Neural progenitor cell (in vitro differentiated cells): ENCODE results near the gene ST3GAL4. TPM values are rescaled to one million over a fixed set of nuclear protein-coding genes. Genes with fewer than 3 reads are reported as not detected.

Experiments
- DNase-seq: peaks from one replicate; pipeline ENCODE4 v3.0.0-alpha.2; 2016; ENCODE audit warnings: low spot score
- H2AFZ ChIP-seq: fragments of 200-600 bp; sonication (generic); replicated peaks from 2 replicates; pipeline ENCODE4 v1.6.1; 2016; ENCODE audit warnings: antibody characterized with exemption
- H3F3A ChIP-seq: fragments of 200-600 bp; sonication (generic); 2 replicates; pipeline ENCODE4 v1.6.1; 2016; ENCODE audit warnings: antibody characterized with exemption, low read depth
- H3K27ac ChIP-seq: fragments of 200-600 bp; sonication (generic); 2 replicates; pipeline ENCODE4 v1.5.1; 2016; ENCODE audit warnings: mild to moderate bottlenecking
- H3K27me3 ChIP-seq: fragments of 200-600 bp; sonication (generic); 2 replicates; pipeline ENCODE4 v1.6.1; 2016; ENCODE audit warnings: mild to moderate bottlenecking, moderate library complexity
- H3K36me3 ChIP-seq: fragments of 200-600 bp; sonication (generic); 2 replicates; pipeline ENCODE4 v1.5.1; 2016
- H3K4me1 ChIP-seq: fragments of 200-600 bp; sonication (generic); 2 replicates; pipeline ENCODE4 v1.6.1; 2016; ENCODE audit warnings: mixed run types
- H3K4me2 ChIP-seq: fragments of 200-600 bp; sonication (generic); 2 replicates; pipeline ENCODE4 v1.6.1; 2016
- H3K4me3 ChIP-seq: fragments of 200-600 bp; sonication (generic); 2 replicates; pipeline ENCODE4 v1.5.1; 2016
- H3K79me2 ChIP-seq: fragments of 200-600 bp; sonication (generic); 2 replicates; pipeline ENCODE4 v1.6.1; 2016; ENCODE audit warnings: low read depth
- H3K9ac ChIP-seq: fragments of 200-600 bp; sonication (generic); 2 replicates; pipeline ENCODE4 v1.6.1; 2016
- H3K9me3 ChIP-seq: fragments of 200-600 bp; sonication (generic); 2 replicates; pipeline ENCODE4 v1.5.1; 2016; ENCODE audit warnings: low read depth
- H4K20me1 ChIP-seq: fragments of 200-600 bp; sonication (generic); 2 replicates; pipeline ENCODE4 v1.6.1; 2016; ENCODE audit warnings: low read depth
- H3K27ac Mint-ChIP-seq: 3 replicates; pipeline ENCODE4 v1.8.0; 2021; ENCODE audit warnings: mixed read lengths
- H3K27me3 Mint-ChIP-seq: 2 replicates; pipeline ENCODE4 v1.8.0; 2022; ENCODE audit warnings: low read depth, mild to moderate bottlenecking, inconsistent platforms, moderate library complexity, mixed read lengths; ENCODE audit not compliant: insufficient read depth
- H3K36me3 Mint-ChIP-seq: 3 replicates; pipeline ENCODE4 v1.8.0; 2021; ENCODE audit warnings: mixed read lengths
- H3K4me1 Mint-ChIP-seq: 3 replicates; pipeline ENCODE4 v1.8.0; 2021; ENCODE audit warnings: mixed read lengths
- H3K4me3 Mint-ChIP-seq: 3 replicates; pipeline ENCODE4 v1.8.0; 2021; ENCODE audit warnings: mild to moderate bottlenecking, moderate library complexity, mixed read lengths
- H3K9me3 Mint-ChIP-seq: 3 replicates; pipeline ENCODE4 v1.8.0; 2020; ENCODE audit warnings: mixed read lengths
- EZH2 ChIP-seq: fragments of 200-600 bp; sonication (generic); IDR thresholded peaks from 2 replicates; pipeline ENCODE4 v1.6.1; 2017; ENCODE audit warnings: antibody characterized with exemption, mild to moderate bottlenecking, moderate library complexity
- EZH2phosphoT487 ChIP-seq: fragments of 200-600 bp; sonication (generic); IDR thresholded peaks from 2 replicates; pipeline ENCODE4 v1.6.1; 2017; ENCODE audit warnings: antibody characterized with exemption
- total RNA-seq: library from RNA; depleted of rRNA; stranded (reverse); fragments of >200 nt; gene quantifications from 2 replicates; pipeline ENCODE4 v1.2.3, GENCODE V29; 2015; ENCODE audit warnings: low replicate concordance
- TF ChIP-seq, protein P1 (sequence below): fragments of 200-600 bp; sonication (generic); IDR thresholded peaks from 2 replicates; pipeline ENCODE4 v1.5.1; 2017; ENCODE audit warnings: antibody characterized with exemption, mild to moderate bottlenecking

The ST3GAL4 gene
- total RNA-seq, 1 donor from 2014 or later, result 13.0 TPM

DNA sequence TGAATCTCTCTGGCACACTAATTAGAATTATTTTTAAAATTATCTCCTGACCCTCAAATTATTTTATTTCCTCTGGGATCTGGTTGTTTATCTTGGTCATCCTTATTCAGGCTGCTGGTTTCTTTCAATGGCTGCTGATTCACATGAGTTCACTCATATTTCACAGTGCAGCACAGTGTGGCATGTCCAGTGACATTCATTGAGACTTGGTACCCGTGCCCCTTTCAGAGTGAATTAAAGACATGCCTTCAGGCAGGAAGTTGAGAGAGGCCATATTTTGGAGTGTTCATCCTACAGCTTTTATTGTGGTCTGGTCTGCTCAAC is 38.1 kb upstream of the ST3GAL4 start:
- peaks cover 5% of the 10 kb centered on the region for H3K4me1 Mint-ChIP-seq

GRCh38 chr11:126317756-126318573 is 37.5 kb upstream of the ST3GAL4 start:
- Mint-ChIP-seq H3K27me3 (peaks cover 2% of the 10 kb centered on the region), H3K4me3 (no peak overlapping the region), H3K4me1 (peaks cover 5% of the 10 kb centered on the region), H3K36me3 (peaks cover 9% of the 10 kb centered on the region), H3K9me3 (peaks cover 4% of the 10 kb centered on the region), H3K27ac (peak overlapping the region; percentile 21)
- Histone ChIP-seq H3K27me3 (no peaks in the 10 kb centered on the region), H3K79me2 (no peaks in the 10 kb centered on the region), H3K9ac (no peak overlapping the region), H3K9me3 (no peaks in the 10 kb centered on the region), H3K4me3 (no peak overlapping the region), H4K20me1 (no peaks in the 10 kb centered on the region), H3K36me3 (no peaks in the 10 kb centered on the region), H3F3A (no peaks in the 10 kb centered on the region), H3K4me2 (no peak overlapping the region), H3K4me1 (no peaks in the 10 kb centered on the region), H2AFZ (no peak overlapping the region), H3K27ac (no peak overlapping the region)
- no peak for DNase-seq
- TF ChIP-seq, protein P1, sequence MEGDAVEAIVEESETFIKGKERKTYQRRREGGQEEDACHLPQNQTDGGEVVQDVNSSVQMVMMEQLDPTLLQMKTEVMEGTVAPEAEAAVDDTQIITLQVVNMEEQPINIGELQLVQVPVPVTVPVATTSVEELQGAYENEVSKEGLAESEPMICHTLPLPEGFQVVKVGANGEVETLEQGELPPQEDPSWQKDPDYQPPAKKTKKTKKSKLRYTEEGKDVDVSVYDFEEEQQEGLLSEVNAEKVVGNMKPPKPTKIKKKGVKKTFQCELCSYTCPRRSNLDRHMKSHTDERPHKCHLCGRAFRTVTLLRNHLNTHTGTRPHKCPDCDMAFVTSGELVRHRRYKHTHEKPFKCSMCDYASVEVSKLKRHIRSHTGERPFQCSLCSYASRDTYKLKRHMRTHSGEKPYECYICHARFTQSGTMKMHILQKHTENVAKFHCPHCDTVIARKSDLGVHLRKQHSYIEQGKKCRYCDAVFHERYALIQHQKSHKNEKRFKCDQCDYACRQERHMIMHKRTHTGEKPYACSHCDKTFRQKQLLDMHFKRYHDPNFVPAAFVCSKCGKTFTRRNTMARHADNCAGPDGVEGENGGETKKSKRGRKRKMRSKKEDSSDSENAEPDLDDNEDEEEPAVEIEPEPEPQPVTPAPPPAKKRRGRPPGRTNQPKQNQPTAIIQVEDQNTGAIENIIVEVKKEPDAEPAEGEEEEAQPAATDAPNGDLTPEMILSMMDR, result no peak

More for the DNA sequence above, 38.1 kb upstream of the ST3GAL4 start:
- Histone ChIP-seq H3K79me2 (no peaks in the 10 kb centered on the region), H3K27ac (no peak overlapping the region), H3K9me3 (no peaks in the 10 kb centered on the region), H3K4me2 (no peak overlapping the region), H3K36me3 (no peaks in the 10 kb centered on the region), H2AFZ (no peak overlapping the region), H3K27me3 (no peaks in the 10 kb centered on the region), H4K20me1 (no peaks in the 10 kb centered on the region), H3K9ac (no peak overlapping the region), H3F3A (no peaks in the 10 kb centered on the region), H3K4me3 (no peak overlapping the region), H3K4me1 (no peaks in the 10 kb centered on the region)
- H3K27me3 Mint-ChIP-seq, result peaks cover 4% of the 10 kb centered on the region
- DNase-seq, result no peak
- no peak overlapping the region for H3K27ac Mint-ChIP-seq
- peaks cover 9% of the 10 kb centered on the region for H3K36me3 Mint-ChIP-seq
- TF ChIP-seq, protein P1, result no peak
- no peak for TF ChIP-seq EZH2
- TF ChIP-seq EZH2phosphoT487, result no peak
- H3K4me3 Mint-ChIP-seq, result no peak overlapping the region
- peaks cover 4% of the 10 kb centered on the region for H3K9me3 Mint-ChIP-seq

DNA sequence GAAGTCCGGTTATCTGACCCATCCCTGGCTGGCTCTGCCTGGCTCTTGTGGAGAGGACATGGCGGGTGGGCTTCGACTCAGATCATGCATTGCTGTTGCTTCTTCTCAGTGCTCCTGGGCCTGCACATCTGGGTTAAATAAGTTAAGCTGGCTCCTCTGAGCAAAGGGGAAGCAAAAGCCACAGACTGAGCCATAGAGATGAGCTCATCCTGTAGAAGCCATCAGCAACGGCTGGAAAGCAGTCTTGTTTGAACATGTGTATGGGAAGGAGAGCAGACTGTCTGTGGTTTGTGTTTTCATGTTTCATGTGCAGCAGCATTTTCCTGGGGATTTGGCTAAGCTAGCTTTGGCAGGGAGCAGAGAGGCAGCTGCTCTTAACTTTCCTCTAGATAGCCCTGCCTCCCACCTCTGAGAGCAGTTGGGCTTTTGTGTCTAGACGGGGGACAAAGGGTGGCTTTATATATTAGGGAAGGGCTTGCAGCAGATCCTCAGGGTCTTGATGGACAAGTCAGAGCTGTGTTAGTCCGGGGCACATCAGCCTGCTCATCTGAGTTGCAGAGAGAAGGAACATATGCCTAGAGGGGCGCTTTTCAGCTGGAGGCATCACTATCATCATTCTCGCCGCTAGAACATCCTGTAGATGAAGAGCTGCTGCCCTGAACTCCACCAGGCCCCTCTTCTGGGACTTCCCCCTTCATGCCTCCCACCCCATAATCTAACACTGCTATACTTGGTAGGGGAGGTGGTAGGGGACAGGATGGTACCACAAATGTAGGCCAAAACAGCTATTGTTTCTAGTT is 36.7 kb upstream of the ST3GAL4 start:
- H4K20me1 ChIP-seq, result no peaks in the 10 kb centered on the region
- no peaks in the 10 kb centered on the region for H3K4me1 ChIP-seq
- H3K27ac ChIP-seq, result no peak overlapping the region
- Mint-ChIP-seq H3K27me3 (peaks cover 2% of the 10 kb centered on the region), H3K4me1 (peaks cover 5% of the 10 kb centered on the region), H3K27ac (peak overlapping the region; percentile 49), H3K36me3 (peaks cover 9% of the 10 kb centered on the region), H3K4me3 (no peak overlapping the region), H3K9me3 (peaks cover 4% of the 10 kb centered on the region)
- no peak overlapping the region for H3K4me3 ChIP-seq
- no peaks in the 10 kb centered on the region for H3F3A ChIP-seq
- H3K79me2 ChIP-seq, result no peaks in the 10 kb centered on the region
- no peaks in the 10 kb centered on the region for H3K36me3 ChIP-seq
- TF ChIP-seq EZH2phosphoT487, result no peak
- no peak for TF ChIP-seq EZH2
- TF ChIP-seq, protein P1, result no peak
- no peak overlapping the region for H3K4me2 ChIP-seq
- no peak overlapping the region for H3K9ac ChIP-seq
- H3K9me3 ChIP-seq, result no peaks in the 10 kb centered on the region
- H2AFZ ChIP-seq, result no peak overlapping the region
- no peak for DNase-seq
- no peaks in the 10 kb centered on the region for H3K27me3 ChIP-seq
